ENCODE results near the gene SCT.
A peak's percentile ranks its signal among the peaks of the same experiment; 100 is the strongest.

SCT gene

DNA sequence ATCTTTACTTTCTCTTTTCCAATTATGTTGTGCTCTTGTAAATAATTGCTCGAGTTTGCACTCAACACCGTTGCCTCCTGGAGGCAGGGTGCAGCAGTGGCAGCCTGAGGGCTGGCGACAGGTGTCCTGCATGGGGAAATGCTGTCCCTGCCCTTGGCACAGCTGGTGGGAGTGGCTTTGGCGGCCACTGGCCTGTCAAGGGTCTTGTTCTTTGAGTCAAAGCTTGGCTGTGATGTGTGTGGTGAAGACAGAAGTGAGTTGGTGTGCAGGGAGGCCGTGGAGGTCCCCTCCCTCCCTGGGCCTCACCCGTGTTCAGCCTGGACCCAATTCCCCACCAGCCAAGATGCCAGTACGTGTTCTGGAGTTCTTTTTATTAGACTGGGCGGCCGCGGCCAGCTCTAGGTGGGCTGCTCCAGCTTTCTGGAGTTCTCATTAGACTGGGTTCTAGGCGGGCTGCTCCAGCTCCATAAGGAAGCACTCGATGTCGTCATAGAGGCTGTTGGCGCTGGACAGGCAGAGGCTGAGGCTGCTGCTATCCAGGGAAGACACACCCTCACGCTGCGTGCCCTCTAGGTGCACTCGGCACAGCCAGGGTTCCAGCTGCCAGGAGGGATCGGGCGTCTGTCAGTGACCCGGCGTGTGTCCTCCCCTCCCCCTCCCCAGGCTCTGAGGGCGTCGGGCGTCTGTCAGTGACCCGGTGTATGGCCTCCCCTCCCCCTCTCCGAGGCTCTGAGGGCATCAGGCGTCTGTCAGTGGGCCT, 14.6 kb downstream of the SCT start:
- TF ChIP-seq FOXP2 (optimal IDR thresholded peaks at IDR 0.05; ENCODE audit: borderline replicate concordance, extremely low read depth, extremely low read length, insufficient read depth) (no peak), POLR2AphosphoS5 (IDR thresholded peaks at IDR 0.05; ENCODE audit: low read depth, low read length) (0 out of 2 replicates have a peak, but pooled peaks have one; percentile 14)

DNA sequence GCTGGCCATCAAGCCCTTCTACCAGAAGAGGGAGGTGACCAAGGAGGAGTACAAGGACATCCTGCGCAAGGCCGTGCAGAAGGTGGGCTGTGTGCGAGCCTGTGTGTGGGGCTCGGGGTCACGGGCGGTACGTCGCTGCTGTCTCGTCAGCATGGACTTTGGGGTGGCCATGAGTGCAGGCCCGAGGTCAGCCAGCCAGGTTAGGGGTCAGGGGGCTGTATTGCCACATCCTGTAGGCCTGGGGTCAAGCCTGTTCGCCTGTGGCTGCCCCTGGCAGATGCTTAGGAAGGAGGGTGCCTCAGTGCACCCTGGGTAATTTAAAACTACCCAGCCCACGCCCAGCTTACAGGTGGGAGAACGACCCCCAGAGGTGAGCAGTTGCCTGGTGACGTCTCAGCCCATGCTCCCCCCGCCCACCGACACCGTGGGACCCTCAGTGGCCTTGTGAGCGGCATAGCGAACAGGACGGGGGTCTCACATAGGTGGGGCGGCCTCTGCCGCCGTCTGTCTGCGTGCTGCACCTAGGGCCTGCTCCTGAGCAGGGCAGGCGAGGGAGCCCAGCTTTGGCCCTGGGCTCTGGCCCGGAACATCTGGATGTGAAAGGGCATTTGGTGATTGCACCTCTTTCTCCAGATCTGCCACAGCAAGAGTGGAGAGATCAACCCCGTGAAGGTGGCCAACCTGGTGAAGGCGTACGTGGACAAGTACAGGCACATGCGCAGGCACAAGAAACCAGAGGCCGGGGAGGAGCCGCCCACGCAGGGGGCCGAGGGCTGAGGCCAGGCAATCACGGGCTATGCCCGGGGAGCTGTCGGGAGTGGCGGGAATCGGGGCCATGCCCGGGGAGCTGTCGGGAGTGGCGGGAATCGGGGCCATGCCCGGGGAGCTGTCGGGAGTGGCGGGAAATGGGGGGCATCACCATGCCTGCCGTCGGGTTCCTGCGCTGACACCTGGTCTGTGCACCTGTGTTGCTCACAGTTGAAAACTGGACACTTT, 15.7 kb downstream of the SCT start:
- TF ChIP-seq POLR2AphosphoS5 (IDR thresholded peaks at IDR 0.05; ENCODE audit: low read depth, low read length): no peak

DNA sequence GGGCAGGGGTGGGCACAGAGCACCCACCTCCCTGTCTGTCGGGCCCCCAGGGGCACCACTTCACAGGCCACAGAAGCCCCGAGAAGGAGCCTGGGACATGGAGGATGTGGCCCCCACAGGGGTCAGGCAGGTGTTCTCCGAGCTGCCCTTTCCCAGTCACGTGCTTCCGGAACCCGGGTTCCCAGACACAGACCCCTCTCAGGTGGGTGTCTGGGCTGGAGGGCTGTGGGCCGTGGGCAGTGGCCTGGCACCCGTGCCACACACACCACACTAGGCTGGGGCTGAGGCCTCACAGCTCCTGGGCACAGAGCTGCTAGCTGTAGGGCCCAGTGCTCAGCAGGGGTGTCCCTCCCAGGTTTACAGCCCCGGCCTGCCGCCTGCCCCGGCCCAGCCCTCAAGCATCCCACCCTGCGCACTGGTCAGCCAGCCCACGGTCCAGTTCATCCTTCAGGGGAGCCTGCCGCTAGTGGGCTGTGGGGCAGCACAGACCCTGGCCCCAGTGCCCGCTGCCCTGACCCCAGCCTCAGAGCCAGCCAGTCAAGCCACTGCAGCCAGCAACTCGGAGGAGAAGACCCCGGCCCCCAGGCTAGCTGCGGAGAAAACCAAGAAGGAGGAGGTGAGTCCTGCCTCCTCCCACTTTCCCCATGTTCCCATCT, 16.7 kb downstream of the SCT start:
- no peak for TF ChIP-seq SIN3A (IDR thresholded peaks at IDR 0.05; ENCODE audit: borderline replicate concordance, insufficient read depth, low read length)
- no peak for TF ChIP-seq POLR2AphosphoS5 (IDR thresholded peaks at IDR 0.05; ENCODE audit: low read depth, low read length)
- no peak for TF ChIP-seq FOXP2 (optimal IDR thresholded peaks at IDR 0.05; ENCODE audit: borderline replicate concordance, extremely low read depth, extremely low read length, insufficient read depth)
- no peak for TF ChIP-seq TAF1 (IDR thresholded peaks at IDR 0.05; ENCODE audit: borderline replicate concordance, insufficient read depth, low read length)
- TF ChIP-seq, protein P1, sequence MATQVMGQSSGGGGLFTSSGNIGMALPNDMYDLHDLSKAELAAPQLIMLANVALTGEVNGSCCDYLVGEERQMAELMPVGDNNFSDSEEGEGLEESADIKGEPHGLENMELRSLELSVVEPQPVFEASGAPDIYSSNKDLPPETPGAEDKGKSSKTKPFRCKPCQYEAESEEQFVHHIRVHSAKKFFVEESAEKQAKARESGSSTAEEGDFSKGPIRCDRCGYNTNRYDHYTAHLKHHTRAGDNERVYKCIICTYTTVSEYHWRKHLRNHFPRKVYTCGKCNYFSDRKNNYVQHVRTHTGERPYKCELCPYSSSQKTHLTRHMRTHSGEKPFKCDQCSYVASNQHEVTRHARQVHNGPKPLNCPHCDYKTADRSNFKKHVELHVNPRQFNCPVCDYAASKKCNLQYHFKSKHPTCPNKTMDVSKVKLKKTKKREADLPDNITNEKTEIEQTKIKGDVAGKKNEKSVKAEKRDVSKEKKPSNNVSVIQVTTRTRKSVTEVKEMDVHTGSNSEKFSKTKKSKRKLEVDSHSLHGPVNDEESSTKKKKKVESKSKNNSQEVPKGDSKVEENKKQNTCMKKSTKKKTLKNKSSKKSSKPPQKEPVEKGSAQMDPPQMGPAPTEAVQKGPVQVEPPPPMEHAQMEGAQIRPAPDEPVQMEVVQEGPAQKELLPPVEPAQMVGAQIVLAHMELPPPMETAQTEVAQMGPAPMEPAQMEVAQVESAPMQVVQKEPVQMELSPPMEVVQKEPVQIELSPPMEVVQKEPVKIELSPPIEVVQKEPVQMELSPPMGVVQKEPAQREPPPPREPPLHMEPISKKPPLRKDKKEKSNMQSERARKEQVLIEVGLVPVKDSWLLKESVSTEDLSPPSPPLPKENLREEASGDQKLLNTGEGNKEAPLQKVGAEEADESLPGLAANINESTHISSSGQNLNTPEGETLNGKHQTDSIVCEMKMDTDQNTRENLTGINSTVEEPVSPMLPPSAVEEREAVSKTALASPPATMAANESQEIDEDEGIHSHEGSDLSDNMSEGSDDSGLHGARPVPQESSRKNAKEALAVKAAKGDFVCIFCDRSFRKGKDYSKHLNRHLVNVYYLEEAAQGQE (IDR thresholded peaks at IDR 0.05; ENCODE audit: insufficient read depth in 1 of 2, low read depth in 2 of 2, low read length in 2 of 2): no peak

DNA sequence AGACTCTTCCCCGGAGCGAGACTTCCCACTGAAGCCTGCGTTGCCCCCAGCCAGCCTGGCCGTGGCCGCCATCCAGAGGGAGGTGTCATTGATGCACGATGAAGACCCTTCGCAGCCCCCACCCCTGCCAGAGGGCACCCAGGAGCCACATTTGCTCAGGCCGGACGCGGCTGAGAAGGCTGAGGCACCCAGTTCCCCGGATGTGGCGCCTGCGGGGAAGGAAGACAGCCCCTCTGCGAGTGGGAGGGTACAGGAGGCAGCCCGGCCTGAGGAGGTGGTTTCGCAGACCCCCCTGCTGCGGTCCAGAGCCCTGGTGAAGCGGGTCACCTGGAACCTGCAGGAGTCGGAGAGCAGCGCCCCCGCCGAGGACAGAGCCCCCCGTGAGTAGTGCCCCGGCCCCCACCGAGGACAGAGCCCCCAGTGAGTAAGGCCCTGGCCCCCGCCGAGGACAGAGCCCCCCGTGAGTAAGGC, 17.6 kb downstream of the SCT start:
- TF ChIP-seq, protein P1 (IDR thresholded peaks at IDR 0.05; ENCODE audit: insufficient read depth in 1 of 2, low read depth in 2 of 2, low read length in 2 of 2): no peak
- TF ChIP-seq SIN3A (IDR thresholded peaks at IDR 0.05; ENCODE audit: borderline replicate concordance, insufficient read depth, low read length) (no peak), TAF1 (IDR thresholded peaks at IDR 0.05; ENCODE audit: borderline replicate concordance, insufficient read depth, low read length) (no peak), POLR2AphosphoS5 (IDR thresholded peaks at IDR 0.05; ENCODE audit: low read depth, low read length) (no peak)

DNA sequence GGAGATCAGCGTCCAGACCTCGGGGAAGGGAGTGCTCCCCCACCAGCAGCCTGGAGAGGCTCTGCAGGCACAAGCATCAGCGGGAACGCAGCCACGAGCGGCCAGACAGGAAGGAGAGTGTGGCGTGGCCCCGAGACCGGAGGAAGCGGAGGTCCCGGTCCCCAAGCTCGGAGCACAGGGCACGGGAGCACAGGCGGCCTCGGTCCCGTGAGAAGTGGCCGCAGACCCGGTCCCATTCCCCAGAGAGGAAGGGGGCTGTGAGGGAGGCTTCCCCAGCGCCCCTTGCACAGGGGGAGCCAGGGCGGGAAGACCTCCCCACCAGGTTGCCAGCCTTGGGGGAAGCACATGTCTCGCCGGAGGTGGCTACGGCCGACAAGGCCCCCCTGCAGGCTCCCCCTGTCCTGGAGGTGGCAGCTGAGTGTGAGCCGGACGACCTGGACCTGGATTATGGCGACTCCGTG, 18.2 kb downstream of the SCT start:
- no peak for TF ChIP-seq FOXP2 (optimal IDR thresholded peaks at IDR 0.05; ENCODE audit: borderline replicate concordance, extremely low read depth, extremely low read length, insufficient read depth)

DNA sequence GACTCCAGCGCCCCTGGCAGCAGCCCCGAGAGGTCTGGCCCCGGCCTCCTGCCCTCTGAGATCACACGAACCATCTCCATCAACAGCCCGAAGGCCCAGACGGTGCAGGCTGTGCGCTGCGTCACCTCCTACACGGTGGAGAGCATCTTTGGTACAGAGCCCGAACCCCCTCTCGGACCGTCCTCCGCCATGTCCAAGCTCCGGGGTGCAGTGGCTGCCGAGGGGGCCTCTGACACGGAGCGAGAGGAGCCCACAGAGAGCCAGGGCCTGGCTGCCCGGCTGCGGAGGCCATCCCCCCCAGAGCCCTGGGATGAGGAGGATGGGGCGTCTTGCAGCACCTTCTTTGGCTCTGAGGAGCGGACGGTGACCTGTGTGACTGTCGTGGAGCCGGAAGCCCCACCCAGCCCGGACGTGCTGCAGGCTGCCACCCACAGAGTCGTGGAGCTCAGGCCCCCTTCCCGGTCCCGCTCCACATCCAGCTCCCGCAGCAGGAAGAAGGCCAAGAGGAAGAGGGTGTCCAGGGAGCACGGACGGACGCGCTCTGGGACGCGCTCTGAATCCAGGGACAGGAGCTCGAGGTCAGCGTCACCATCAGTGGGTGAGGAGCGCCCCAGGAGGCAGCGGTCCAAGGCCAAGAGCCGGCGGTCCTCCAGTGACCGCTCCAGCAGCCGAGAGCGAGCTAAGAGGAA, 18.9 kb downstream of the SCT start:
- TF ChIP-seq POLR2AphosphoS5 (IDR thresholded peaks at IDR 0.05; ENCODE audit: low read depth, low read length) (no peak), FOXP2 (optimal IDR thresholded peaks at IDR 0.05; ENCODE audit: borderline replicate concordance, extremely low read depth, extremely low read length, insufficient read depth) (no peak), SIN3A (IDR thresholded peaks at IDR 0.05; ENCODE audit: borderline replicate concordance, insufficient read depth, low read length) (no peak), TAF1 (IDR thresholded peaks at IDR 0.05; ENCODE audit: borderline replicate concordance, insufficient read depth, low read length) (no peak)
- TF ChIP-seq, protein P1 (IDR thresholded peaks at IDR 0.05; ENCODE audit: insufficient read depth in 1 of 2, low read depth in 2 of 2, low read length in 2 of 2): no peak
